ENCODE results near the gene CD22.
"Not testable (repeated sequence)": the region's sequence is repeated elsewhere in the genome, so short reads cannot be mapped to it uniquely, and the experiment has no call there.

Gene CD22

DNA sequence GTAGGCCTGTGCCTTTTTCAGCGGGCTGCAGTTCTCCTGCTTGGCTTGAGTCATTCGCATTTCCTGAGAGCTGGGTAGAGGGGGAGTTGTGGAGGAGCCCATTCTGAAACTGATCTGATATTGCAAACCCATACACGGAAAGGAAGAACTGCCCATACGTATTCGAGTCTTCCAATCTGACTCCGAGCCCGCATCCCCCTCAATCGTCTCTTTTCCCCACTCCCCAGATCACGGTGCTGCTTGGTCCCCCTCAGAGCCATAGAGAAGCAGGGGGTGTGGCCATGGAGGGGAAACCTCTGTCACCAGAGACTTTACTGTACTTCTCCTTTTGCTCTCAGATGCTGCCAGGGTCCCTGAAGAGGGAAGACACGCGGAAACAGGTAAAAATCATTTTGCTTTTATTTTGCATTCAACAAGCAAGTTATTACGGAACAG lies at the start of gene CD22:
TSS of gene CD22 (plus strand) at position 337 of the 435 bp plus-strand sequence. CDS start 2,854 bp downstream, outside the sequence.
- DNase-seq (ENCODE audit: low spot score), result no peak

GRCh38 chr19:35279374-35279773 lies 49.6 kb upstream of the CD22 start:
- no peak for DNase-seq (ENCODE audit: low spot score)

DNA sequence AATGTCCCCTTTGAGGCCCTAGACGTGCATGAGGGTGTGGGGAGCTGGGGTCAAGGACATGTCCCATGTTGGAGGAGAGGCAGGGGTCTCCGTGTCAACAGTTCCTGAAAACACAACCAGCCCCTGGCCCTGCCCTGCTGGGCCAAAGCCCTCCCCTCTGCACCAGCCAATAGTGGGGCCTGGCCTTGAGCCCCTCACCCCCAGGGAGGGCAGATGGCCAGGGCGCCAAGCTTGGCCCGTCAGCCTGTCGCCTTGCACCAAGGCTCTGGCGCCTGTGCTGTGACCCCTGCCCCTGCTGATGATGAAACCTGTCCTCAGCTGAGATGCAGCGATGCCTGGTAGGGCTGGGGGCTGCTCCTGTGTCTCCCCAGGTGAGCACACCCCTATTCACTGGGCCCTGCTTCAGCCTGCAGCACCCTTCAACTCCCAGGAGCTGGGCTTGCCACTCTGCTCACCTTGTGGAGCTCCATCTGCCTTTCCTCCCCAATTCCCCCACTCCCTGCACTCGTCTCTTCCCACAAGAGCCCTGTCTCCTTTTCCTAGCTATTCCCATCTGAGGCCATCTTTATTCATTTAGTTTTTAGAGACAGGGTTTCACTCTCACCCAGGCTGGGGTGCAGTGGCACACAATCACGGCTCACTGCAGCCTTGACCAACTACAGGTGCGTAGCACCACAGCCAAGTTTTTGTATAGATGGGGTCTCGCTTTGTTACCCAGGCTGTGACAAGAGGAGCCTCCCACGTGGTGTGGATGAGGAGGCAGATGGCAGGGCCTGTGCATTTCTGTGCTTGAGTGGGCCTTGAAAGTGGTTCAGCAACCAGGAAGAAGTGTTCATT lies 48.8 kb upstream of the CD22 start:
- no peak for DNase-seq (ENCODE audit: low spot score)

DNA sequence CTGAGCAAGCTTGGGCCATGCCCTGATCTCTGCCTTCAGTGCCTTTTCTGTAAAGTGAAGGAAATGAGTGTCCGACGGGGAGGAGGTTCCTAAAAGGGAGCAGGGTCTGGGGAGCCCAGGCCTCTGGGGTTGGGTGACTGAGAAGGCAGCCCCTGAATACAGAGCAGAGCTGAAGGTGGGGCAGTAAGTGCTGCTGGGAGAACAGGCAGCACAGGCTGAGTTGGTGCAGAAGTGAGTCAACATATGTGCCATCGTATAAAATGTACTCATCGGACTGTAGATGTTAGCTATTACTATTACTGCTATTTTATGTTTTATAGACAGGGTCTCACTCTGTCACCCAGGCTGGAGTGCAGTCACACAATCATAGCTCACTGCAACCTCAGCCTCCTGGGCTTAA lies 47.7 kb upstream of the CD22 start:
- DNase-seq (ENCODE audit: low spot score), result no peak

GRCh38 chr19:35284153-35285094 lies 44.6 kb upstream of the CD22 start:
- no peak for DNase-seq (ENCODE audit: low spot score)

GRCh38 chr19:35285095-35285449 lies 43.9 kb upstream of the CD22 start:
- DNase-seq (ENCODE audit: low spot score), result no peak

DNA sequence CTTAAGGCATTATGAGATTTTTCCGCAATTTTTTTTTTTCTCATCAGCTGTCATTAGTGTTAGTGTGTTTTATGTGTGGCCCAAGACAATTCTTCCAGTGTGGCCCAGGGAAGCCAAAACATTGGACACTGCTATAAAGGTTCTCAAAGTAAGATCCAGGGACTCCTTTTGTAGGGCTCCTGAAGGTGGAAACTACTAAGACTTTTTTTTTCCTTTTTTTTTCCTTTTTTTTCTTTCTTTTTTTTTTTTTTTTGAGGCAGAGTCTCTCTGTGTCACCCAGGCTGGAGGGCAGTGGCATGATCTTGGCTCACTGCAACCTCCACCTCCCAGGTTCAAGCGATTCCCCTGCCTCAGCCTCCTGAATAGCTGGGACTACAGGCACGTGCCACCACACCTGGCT lies 43.5 kb upstream of the CD22 start:
- DNase-seq (ENCODE audit: low spot score), result not testable (repeated sequence)

DNA sequence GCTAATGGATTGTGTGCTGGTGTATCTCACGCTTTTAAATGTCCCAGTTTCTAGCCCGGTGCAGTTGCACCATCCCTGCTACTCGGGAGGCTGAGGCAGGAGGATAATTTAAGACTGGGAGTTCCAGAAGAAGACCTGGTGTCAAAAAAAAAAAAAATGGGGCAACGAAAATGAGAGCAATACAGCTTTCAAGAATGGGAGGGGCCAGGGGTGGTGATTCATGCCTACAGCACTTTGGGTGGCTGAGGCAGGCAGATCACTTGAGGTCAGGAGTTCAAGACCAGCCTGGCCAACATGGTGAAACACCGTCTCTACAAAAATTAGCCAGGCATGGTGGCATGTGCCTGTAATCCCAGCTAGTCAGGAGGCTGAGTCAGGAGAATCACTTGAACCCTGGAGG lies 42.9 kb upstream of the CD22 start:
- not testable (repeated sequence) for DNase-seq (ENCODE audit: low spot score)

DNA sequence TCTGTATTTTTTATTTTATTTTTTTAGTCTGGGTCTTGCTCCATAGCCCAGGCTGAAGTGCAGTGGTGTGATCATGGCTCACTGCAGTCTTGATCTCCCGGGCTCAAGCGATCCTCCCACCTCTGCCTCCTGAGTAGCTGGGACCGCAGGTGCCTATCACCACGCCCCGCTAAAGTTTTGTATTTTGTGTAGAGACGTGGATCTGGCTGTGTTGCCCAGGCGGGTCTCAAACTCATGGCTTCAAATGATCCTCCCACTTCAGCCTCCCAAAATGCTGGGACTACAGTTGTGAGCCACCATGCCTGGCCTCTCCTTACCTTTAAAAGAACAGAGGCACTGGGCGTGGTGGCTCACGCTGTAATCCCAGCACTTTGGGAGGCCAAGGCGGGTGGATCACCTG lies 41.3 kb upstream of the CD22 start:
- no peak for DNase-seq (ENCODE audit: low spot score)

DNA sequence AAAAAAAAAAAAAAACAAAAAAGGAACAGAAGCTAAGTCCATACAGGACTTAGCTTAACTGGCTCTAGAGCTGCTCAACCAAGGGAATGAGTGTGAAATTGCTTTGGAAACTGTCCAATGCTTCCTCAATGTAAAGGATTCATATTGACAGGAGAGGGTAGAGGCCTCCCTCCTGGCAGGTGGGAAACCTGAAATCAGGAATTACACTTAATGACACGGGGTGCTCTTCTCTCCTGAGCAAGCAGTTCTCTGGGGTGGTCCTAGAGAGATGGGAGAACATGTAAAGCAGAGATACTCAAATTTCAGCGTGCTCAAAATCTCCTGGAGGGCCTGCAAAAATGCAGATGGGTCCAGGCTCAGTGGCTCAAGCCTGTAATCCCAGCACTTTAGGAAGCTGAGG lies 40.7 kb upstream of the CD22 start:
- no peak for DNase-seq (ENCODE audit: low spot score)

- DNase-seq (ENCODE audit: low spot score), result no peak
Measured at GRCh38 chr19:35288906-35289305, 40.1 kb upstream of the CD22 start.

DNA sequence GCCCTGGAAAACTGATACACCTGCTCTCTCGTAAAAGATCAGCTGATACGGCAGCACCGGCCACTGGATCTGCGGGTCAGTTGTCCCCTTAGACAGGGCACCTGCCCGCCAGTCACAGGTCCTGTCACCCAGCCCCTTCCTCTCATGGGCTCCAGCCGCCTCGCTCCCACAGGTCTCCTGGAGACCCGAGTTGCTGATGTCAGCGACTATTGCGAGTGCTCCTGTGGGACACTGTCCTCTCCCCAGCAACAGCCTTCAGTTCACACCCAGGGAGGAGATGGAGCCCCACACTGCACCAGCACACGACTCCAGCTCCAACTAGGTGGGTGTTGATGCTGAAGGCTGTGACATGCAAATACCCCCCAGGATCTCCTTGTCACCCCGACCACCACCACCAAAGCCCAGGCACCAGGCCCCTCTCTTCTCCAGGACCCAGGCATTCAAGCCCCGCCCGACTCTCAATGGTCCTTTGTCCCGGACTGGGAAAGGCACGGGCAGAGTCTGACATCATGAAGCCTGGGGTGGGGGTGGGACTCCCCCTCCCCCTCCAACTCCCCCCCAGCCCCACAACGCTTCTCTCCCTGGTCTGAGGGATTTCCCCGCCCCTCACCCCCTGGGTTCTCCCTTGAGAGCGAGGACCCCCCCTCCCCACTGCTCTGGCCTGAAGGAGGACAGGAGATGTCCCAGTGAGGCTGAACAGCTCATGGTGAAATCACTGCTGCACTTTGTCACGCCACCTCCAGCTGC lies 38.4 kb upstream of the CD22 start:
- DNase-seq (ENCODE audit: low spot score), result no peak

- DNase-seq (ENCODE audit: low spot score), result no peak
Measured at GRCh38 chr19:35291259-35291658, 37.7 kb upstream of the CD22 start.

DNA sequence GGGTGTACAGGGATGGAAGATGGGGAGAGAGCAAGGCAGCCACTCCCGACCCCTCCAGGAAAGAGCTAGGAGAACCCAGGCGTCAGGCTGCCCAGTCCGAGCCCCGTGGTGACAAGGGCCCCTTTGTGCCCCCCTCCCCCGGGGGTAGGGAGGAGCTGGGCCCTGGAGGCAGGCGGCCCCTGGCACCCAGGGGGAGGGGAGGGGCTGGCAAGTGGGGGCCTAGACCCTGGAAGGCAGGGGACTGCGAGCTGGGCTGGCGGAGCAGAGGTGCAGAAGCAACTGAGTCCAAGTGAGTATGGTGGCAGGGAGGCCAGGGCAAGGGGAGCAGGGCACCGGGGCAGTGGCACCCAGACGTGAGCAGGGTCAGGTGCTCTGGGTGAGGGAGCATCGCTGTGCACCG lies 37.1 kb upstream of the CD22 start, which contains the start of gene MAG:
TSS of gene MAG (plus strand) at position 246 of the 400 bp plus-strand sequence. CDS start 3,248 bp downstream, outside the sequence.
- no peak for DNase-seq (ENCODE audit: low spot score)

- no peak for DNase-seq (ENCODE audit: low spot score)
Measured at GRCh38 chr19:35292421-35293362, 36.3 kb upstream of the CD22 start.

- DNase-seq (ENCODE audit: low spot score), result no peak
Measured at GRCh38 chr19:35293363-35293739, 35.6 kb upstream of the CD22 start.

DNA sequence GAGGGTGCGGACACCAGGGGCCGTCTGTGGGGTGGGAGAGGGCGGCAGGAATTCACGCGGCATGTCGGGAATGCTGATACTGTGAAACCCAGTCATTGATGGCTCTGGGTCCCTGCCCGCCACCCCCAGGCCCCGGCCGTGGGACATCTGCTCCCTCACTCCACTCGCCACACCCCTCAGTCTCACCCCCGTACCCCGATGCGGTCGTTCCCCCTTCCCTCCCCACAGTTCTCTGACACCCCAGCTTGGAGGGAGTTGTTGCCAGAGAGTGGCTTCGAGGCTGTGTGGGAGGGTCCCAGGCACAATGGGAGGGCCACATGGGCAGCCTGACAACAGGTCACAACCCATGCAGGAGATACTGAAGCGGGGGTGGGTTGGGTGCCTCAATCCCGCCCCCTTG lies 35.2 kb upstream of the CD22 start:
- no peak for DNase-seq (ENCODE audit: low spot score)

DNA sequence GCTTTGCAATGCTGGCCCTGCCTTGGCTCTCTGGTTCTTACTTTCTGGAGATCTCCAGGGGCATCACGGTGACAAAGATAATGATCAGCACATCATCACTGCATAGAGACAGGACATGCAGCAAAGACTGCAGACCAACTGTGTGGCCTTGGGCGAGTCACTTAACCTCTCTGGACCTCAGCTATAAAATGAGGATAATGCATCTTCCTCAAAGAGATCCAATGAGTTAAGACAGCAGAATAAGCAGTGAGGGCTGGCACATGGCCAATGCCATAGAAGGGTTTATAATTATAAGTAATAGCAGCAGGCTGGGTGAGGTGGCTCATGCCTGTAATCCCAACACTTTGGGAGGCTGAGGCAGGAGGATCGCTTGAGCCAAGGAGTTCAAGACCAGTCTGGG lies 34.7 kb upstream of the CD22 start:
- DNase-seq (ENCODE audit: low spot score), result no peak

DNA sequence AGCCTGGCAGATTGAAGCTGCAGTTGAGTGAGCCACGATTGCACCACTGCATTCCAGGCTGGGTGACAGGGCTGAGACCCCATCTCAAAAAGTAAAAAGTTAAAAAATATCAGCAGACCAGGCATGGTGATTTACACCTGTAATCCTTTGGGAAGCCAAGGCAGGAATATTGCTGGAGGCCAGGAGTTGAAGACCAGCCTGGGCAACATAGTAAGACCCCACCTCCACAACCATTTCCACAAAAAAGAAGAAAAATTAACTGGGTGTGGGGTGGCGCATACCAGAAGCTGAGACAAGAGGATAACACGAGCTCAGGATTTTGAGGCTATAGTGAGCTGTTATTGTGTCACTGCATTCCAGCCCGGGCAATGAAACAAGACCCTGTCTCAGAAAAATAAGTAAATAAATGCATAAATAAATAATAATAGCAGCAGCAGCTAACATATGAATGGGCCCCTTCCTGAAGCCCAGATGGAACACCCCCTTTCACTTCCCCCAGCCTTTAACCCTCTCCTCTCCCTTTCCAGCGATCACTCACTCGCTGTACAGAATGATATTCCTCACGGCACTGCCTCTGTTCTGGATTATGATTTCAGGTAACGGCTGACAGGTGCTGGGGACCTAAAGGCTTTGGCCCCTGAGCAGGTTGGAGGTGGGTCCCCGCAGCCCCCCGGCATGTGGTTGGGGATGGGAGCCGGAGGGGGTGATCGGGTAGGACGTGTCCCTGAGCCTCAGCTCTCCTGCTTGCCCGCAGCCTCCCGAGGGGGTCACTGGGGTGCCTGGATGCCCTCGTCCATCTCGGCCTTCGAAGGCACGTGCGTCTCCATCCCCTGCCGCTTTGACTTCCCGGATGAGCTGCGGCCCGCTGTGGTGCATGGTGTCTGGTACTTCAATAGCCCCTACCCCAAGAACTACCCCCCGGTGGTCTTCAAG lies 33.9 kb upstream of the CD22 start:
- DNase-seq (ENCODE audit: low spot score), result no peak

Measured in CD4-positive, alpha-beta T cell treated with Interleukin-2 at 100 ng/mL for 4 hours (primary cell).